A673 (cell line): ENCODE measurements around the gene SNAPIN. TPM values are rescaled to one million over a fixed set of nuclear protein-coding genes. Genes with fewer than 3 reads are reported as not detected.

Experiments
- BruUV-seq: library from RNA; stranded (reverse); fragments of 400-500 nt; replicated peaks from 2 replicates; lab custom pipeline; 2021; lab: Mats Ljungman, UMichigan
- CTCF ChIA-PET: fragments of 300-600 bp; sonication (Branson Sonifier 250); formaldehyde crosslinking; loops from one replicate; lab custom pipeline; 2022; ENCODE audit warnings: antibody characterized with exemption; lab: Charles Lee
- POLR2A ChIA-PET: fragments of 300-600 bp; sonication (Branson Sonifier 250); formaldehyde crosslinking; loops from one replicate; lab custom pipeline; 2022; ENCODE audit warnings: antibody characterized with exemption; ENCODE audit not compliant: low non-redundant PET; lab: Charles Lee
- DNase-seq: peaks from one replicate; pipeline ENCODE4 v3.0.0-alpha.2; 2015; ENCODE audit warnings: low spot score
- H3K27ac ChIP-seq: fragments of 200-600 bp; sonication (generic); 2 replicates; pipeline ENCODE4 v1.5.1; 2016; ENCODE audit warnings: mixed run types, low read depth, mild to moderate bottlenecking, mixed read lengths, antibody characterized with exemption, low read length; ENCODE audit not compliant: poor library complexity, severe bottlenecking
- H3K27me3 ChIP-seq: fragments of 200-600 bp; sonication (generic); replicated peaks from 2 replicates; pipeline ENCODE4 v1.6.1; 2017; ENCODE audit warnings: mixed run types, low read depth, mild to moderate bottlenecking, mixed read lengths, antibody characterized with exemption, low read length; ENCODE audit not compliant: insufficient read depth, poor library complexity
- H3K36me3 ChIP-seq: fragments of 200-600 bp; sonication (generic); 2 replicates; pipeline ENCODE4 v1.6.1; 2016; ENCODE audit warnings: mixed run types, mild to moderate bottlenecking, mixed read lengths, antibody characterized with exemption, low read length; ENCODE audit not compliant: insufficient read depth, poor library complexity, severe bottlenecking
- H3K4me1 ChIP-seq: fragments of 200-600 bp; sonication (generic); 2 replicates; pipeline ENCODE4 v1.6.1; 2017; ENCODE audit warnings: mixed run types, mild to moderate bottlenecking, mixed read lengths, antibody characterized with exemption, low read length; ENCODE audit not compliant: insufficient read depth, poor library complexity, severe bottlenecking
- H3K4me3 ChIP-seq: fragments of 200-600 bp; sonication (generic); 2 replicates; pipeline ENCODE4 v1.5.1; 2016; ENCODE audit warnings: low read depth, mixed run types, mild to moderate bottlenecking, mixed read lengths, low read length; ENCODE audit not compliant: poor library complexity, severe bottlenecking
- H3K9me3 ChIP-seq: fragments of 200-600 bp; sonication (generic); 2 replicates; pipeline ENCODE4 v1.6.1; 2016; ENCODE audit warnings: mixed run types, low read depth, mild to moderate bottlenecking, mixed read lengths, antibody characterized with exemption, low read length; ENCODE audit not compliant: poor library complexity, severe bottlenecking
- CTCF ChIP-seq: fragments of 300-800, 200-600 bp; sonication (generic); conservative IDR thresholded peaks from 2 replicates; pipeline ENCODE4 v1.5.1; 2017; ENCODE audit warnings: low read depth, mild to moderate bottlenecking, antibody characterized with exemption, low read length, moderate library complexity, mixed read lengths
- EZH2 ChIP-seq: fragments of 200-600 bp; sonication (generic); IDR thresholded peaks from 2 replicates; pipeline ENCODE4 v1.6.1; 2017; ENCODE audit warnings: borderline replicate concordance, low read depth, mild to moderate bottlenecking, mixed read lengths, antibody characterized with exemption, low read length; ENCODE audit not compliant: poor library complexity, severe bottlenecking
- intact Hi-C: fragments of 100-400 bp; cut with micrococcal nuclease; formaldehyde crosslinking; loops from one replicate; pipeline ENCODE4 v1.10.0; 2022; ENCODE audit not compliant: unreplicated experiment
- total RNA-seq: library from RNA; stranded (reverse); gene quantifications from 2 replicates; pipeline ENCODE4 v1.2.3, GENCODE V29; 2021

The SNAPIN gene
- total RNA-seq, 1 experiment from 2014 or later: 47.4 TPM

DNA sequence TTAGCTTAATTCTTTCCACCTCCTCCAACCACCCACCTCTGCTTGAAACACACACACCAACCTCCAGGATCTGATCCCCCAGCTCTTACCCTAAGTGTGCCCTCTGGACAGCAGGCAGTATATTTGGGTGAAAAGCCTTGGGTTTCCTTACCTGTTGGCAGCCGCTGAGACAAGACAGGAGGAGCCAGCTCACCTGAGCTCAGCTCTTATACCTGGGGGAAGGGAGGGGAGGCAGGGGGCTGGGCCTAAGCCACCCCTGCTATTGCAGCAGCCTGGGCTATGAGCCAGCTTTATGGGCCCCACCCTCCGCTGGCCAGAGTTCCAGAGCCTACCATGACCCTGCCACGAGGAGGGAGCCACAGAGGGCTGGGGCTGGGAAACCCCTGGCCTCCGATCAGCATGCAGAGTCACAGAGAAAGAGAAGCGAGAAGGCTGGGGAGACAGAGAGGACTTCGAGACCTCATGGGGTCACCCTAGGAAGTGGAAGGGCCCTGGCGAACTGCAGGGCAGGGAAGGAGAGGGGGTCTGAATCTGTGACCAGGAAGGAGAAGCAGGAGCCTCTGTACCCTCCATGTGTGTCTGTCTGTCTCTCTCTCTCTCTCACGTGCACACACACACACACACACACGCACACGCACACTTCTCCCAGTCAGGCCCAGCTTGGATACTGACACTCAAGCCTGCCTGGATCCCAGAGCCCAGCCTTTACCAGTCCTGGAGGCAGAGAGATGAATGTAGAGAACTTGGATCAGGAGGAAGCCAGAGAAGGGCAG is 42.2 kb upstream of the SNAPIN start, which contains the start of gene S100A14:
Gene S100A14, minus strand, starts transcription at position 182 of the 773 bp plus-strand sequence. CDS start 467 bp downstream, outside the sequence.
- H3K4me3 ChIP-seq: no peak within 1 kb of the TSS
- intact Hi-C loops: loop anchor here (2.0 kb wide), 1 partner anchor 106 kb away; no protein-coding TSS in a partner anchor

GRCh38 chr1:153616917-153617311 is 41.6 kb upstream of the SNAPIN start:
- intact Hi-C loops: loop anchor here (2.0 kb wide), 1 partner anchor 106 kb away; no protein-coding TSS in a partner anchor
- no peak for TF ChIP-seq CTCF
- Histone ChIP-seq H3K27me3 (no peaks in the 10 kb centered on the region), H3K9me3 (no peaks in the 10 kb centered on the region), H3K4me1 (no peaks in the 10 kb centered on the region), H3K27ac (no peak overlapping the region), H3K4me3 (no peak overlapping the region), H3K36me3 (no peaks in the 10 kb centered on the region)
- BruUV-seq: no TSS peak
- ChIA-PET CTCF (interaction anchor here (1.0 to 1.6 kb wide), 3 partner anchors 44 to 106 kb away, joined by 3 to 7 read pairs (median 3); no protein-coding TSS in a partner anchor), POLR2A (no interaction called here)
- DNase-seq: no peak

More for the DNA sequence above, 42.2 kb upstream of the SNAPIN start, which contains the start of gene S100A14:
- no peak for DNase-seq
- TF ChIP-seq CTCF (no peak), EZH2 (no peak)
- BruUV-seq: no TSS peak
- no peaks in the 10 kb centered on the region for H3K9me3 ChIP-seq
- no peaks in the 10 kb centered on the region for H3K27me3 ChIP-seq
- H3K27ac ChIP-seq: no peak within 1 kb of the TSS
- ChIA-PET POLR2A (no interaction called here), CTCF (no interaction called here)
- H3K36me3 ChIP-seq: no peaks in the 10 kb centered on the region
- no peaks in the 10 kb centered on the region for H3K4me1 ChIP-seq

- Histone ChIP-seq H3K36me3 (no peaks in the 10 kb centered on the region), H3K4me3 (no peak overlapping the region), H3K27me3 (no peaks in the 10 kb centered on the region), H3K9me3 (no peaks in the 10 kb centered on the region), H3K27ac (no peak overlapping the region), H3K4me1 (no peaks in the 10 kb centered on the region)
- DNase-seq: peak; percentile 66
- ChIA-PET CTCF (interaction anchor here (1.0 to 1.6 kb wide), 3 partner anchors 45 to 107 kb away, joined by 3 to 7 read pairs (median 3); no protein-coding TSS in a partner anchor), POLR2A (no interaction called here)
- intact Hi-C loops: loop anchor here (2.0 kb wide), 1 partner anchor 107 kb away; no protein-coding TSS in a partner anchor
- TF ChIP-seq EZH2 (no peak), CTCF (peak; percentile 69)
- no TSS peak for BruUV-seq
These were observed 40.8 kb upstream of the SNAPIN start for GRCh38 chr1:153617663-153618062.
